ENCODE data around the gene HEATR5A.

HEATR5A gene

DNA sequence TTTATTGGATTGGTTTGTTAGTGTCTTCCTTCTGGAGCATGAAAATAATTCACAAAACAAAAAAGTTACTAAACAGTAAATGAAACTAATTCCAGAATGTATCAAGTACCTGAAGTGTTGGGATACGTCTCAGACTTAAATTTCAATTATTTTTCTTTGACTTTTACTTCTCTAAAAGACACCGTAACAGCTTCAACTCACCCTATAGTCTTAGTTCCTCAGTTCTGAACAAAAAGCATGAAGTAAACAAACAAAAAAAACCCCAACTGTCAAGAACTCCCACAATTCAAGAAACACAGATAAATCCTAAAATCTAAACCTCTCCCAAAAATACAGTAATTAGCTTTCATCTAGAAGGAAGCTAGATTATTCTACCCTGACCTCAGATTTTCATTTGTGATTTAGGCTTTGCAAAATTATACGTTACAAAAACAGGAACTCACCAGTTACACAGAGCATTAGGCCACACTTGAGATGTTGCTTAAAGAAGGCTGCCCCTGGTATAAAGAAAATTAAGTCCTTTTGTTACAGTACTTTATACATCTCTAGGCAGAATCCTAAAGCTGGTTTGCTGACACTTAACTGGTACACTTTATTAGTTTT is 10.2 kb downstream of the HEATR5A start:
- H3K4ac ChIP-seq (ENCODE audit: low read depth, low read length), result no peak overlapping the region
- no peaks in the 10 kb centered on the region for H3K79me2 ChIP-seq (ENCODE audit: control insufficient read depth, insufficient read depth, low read length)
- no CpG with 5 or more reads among the region's 3 CpGs for WGBS (ENCODE audit: extremely low coverage, insufficient coverage, low lambda C conversion rate)
- H3K4me2 ChIP-seq (ENCODE audit: low read length), result no peak overlapping the region
- H3K79me1 ChIP-seq (ENCODE audit: low read length), result no peaks in the 10 kb centered on the region
- no peak overlapping the region for H4K5ac ChIP-seq (ENCODE audit: low read length)
- H3K4me1 ChIP-seq (ENCODE audit: control insufficient read depth, low read depth, low read length), result no peaks in the 10 kb centered on the region
- no peak overlapping the region for H2BK5ac ChIP-seq (ENCODE audit: low read length)
- no peak overlapping the region for H3K23ac ChIP-seq (ENCODE audit: low read length)
- H3K9ac ChIP-seq (ENCODE audit: low read length), result no peak overlapping the region
- no peak overlapping the region for H4K8ac ChIP-seq (ENCODE audit: low read depth, low read length)
- H3K4me3 ChIP-seq (ENCODE audit: low read length), result no peak overlapping the region
- H3K36me3 ChIP-seq (ENCODE audit: control insufficient read depth, insufficient read depth, low read length), result no peaks in the 10 kb centered on the region
- no peak overlapping the region for H3K56ac ChIP-seq (ENCODE audit: low read length)
- H2BK120ac ChIP-seq (ENCODE audit: low read depth, low read length), result no peak overlapping the region
- no peak for DNase-seq
- H2AK5ac ChIP-seq (ENCODE audit: low read length), result no peak overlapping the region
- no peak overlapping the region for H3K27ac ChIP-seq (ENCODE audit: low read depth, low read length)
- no peak overlapping the region for H2BK15ac ChIP-seq (replicated peaks; ENCODE audit: low read depth)
- no peak overlapping the region for H3K18ac ChIP-seq (ENCODE audit: low read length)
- no peaks in the 10 kb centered on the region for H3K27me3 ChIP-seq (ENCODE audit: insufficient read depth, low read length, poor library complexity)

DNA sequence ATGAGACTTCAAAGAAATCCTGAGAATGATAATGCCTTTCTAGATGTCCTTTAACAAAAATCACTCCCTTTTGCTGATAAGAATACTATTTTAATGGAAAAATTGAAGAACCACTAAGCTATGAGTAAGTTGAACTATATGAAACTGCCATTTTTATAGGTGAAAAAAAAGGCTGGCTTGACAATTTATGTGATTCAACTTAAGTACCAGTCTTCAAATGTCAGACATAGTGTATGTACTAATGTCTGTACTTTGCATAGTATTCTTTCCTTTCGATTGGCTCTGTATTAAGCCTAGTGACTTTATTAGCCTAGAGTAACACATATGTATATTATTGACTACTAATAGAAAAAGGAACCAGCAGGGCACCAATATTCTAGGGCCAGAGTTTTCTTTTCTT is 11.9 kb downstream of the HEATR5A start:
- Histone ChIP-seq H3K79me1 (ENCODE audit: low read length) (no peaks in the 10 kb centered on the region), H3K9ac (ENCODE audit: low read length) (no peak overlapping the region), H3K4me1 (ENCODE audit: control insufficient read depth, low read depth, low read length) (no peaks in the 10 kb centered on the region), H3K23ac (ENCODE audit: low read length) (no peak overlapping the region), H3K36me3 (ENCODE audit: control insufficient read depth, insufficient read depth, low read length) (no peaks in the 10 kb centered on the region), H3K27ac (ENCODE audit: low read depth, low read length) (no peak overlapping the region), H2AK5ac (ENCODE audit: low read length) (no peak overlapping the region), H4K8ac (ENCODE audit: low read depth, low read length) (no peak overlapping the region), H3K4me2 (ENCODE audit: low read length) (no peak overlapping the region), H4K5ac (ENCODE audit: low read length) (no peak overlapping the region), H3K56ac (ENCODE audit: low read length) (no peak overlapping the region), H3K4me3 (ENCODE audit: low read length) (no peak overlapping the region), H3K79me2 (ENCODE audit: control insufficient read depth, insufficient read depth, low read length) (no peaks in the 10 kb centered on the region), H3K27me3 (ENCODE audit: insufficient read depth, low read length, poor library complexity) (no peaks in the 10 kb centered on the region), H2BK120ac (ENCODE audit: low read depth, low read length) (no peak overlapping the region), H3K18ac (ENCODE audit: low read length) (no peak overlapping the region), H3K4ac (ENCODE audit: low read depth, low read length) (no peak overlapping the region), H2BK5ac (ENCODE audit: low read length) (no peak overlapping the region), H2BK15ac (replicated peaks; ENCODE audit: low read depth) (no peak overlapping the region)
- DNase-seq, result no peak
- no CpG with 5 or more reads among the region's 1 CpG for WGBS (ENCODE audit: extremely low coverage, insufficient coverage, low lambda C conversion rate)

DNA sequence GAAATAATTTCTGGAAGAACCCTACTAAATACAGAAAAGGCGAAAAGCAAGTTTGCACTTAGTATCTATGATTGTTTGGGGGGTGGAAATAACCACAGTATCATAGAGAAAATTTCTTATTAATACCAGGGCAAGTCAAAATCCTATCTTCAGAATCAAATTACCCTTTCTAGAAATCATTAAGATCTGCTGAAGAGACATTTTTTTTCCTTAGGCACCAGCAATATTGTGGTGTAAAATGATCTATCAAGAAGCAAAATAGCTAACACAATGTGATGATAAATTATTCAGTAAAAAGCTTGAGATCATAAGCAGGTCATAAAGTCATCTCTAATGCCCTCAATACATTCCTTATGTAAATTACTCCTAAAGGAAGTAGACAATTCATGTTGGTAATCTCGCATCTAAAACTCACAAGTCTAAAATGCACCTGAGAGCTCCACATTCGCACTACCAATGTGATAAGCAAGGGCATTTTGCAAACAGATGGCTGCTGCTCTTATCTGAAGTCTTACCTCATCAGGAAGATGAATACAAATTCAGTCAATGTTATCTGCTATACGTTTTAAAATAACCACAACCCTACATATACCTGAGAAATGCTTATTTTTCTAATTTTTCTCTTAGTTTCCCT is 14.6 kb downstream of the HEATR5A start:
- Histone ChIP-seq H3K36me3 (ENCODE audit: control insufficient read depth, insufficient read depth, low read length) (no peaks in the 10 kb centered on the region), H3K18ac (ENCODE audit: low read length) (no peak overlapping the region), H2BK15ac (replicated peaks; ENCODE audit: low read depth) (no peak overlapping the region), H3K4me3 (ENCODE audit: low read length) (no peak overlapping the region), H3K4ac (ENCODE audit: low read depth, low read length) (no peak overlapping the region), H3K27me3 (ENCODE audit: insufficient read depth, low read length, poor library complexity) (no peaks in the 10 kb centered on the region), H3K27ac (ENCODE audit: low read depth, low read length) (no peak overlapping the region), H3K79me1 (ENCODE audit: low read length) (no peaks in the 10 kb centered on the region), H3K4me1 (ENCODE audit: control insufficient read depth, low read depth, low read length) (no peaks in the 10 kb centered on the region), H4K5ac (ENCODE audit: low read length) (no peak overlapping the region), H3K56ac (ENCODE audit: low read length) (no peak overlapping the region), H2AK5ac (ENCODE audit: low read length) (no peak overlapping the region), H4K8ac (ENCODE audit: low read depth, low read length) (no peak overlapping the region), H2BK5ac (ENCODE audit: low read length) (no peak overlapping the region), H2BK120ac (ENCODE audit: low read depth, low read length) (no peak overlapping the region), H3K9ac (ENCODE audit: low read length) (no peak overlapping the region), H3K4me2 (ENCODE audit: low read length) (no peak overlapping the region), H3K79me2 (ENCODE audit: control insufficient read depth, insufficient read depth, low read length) (no peaks in the 10 kb centered on the region), H3K23ac (ENCODE audit: low read length) (no peak overlapping the region)
- DNase-seq, result peak; percentile 15
- WGBS (ENCODE audit: extremely low coverage, insufficient coverage, low lambda C conversion rate), result no CpG with 5 or more reads among the region's 4 CpGs

GRCh38 chr14:31405106-31405505 is 15.2 kb downstream of the HEATR5A start:
- H3K4me1 ChIP-seq (ENCODE audit: control insufficient read depth, low read depth, low read length), result no peaks in the 10 kb centered on the region
- H3K4me2 ChIP-seq (ENCODE audit: low read length), result no peak overlapping the region
- no peak overlapping the region for H4K8ac ChIP-seq (ENCODE audit: low read depth, low read length)
- no peak overlapping the region for H3K9ac ChIP-seq (ENCODE audit: low read length)
- no peaks in the 10 kb centered on the region for H3K79me2 ChIP-seq (ENCODE audit: control insufficient read depth, insufficient read depth, low read length)
- no peak overlapping the region for H2AK5ac ChIP-seq (ENCODE audit: low read length)
- no peaks in the 10 kb centered on the region for H3K79me1 ChIP-seq (ENCODE audit: low read length)
- no peak overlapping the region for H2BK120ac ChIP-seq (ENCODE audit: low read depth, low read length)
- no peaks in the 10 kb centered on the region for H3K27me3 ChIP-seq (ENCODE audit: insufficient read depth, low read length, poor library complexity)
- no peak for DNase-seq
- H3K4me3 ChIP-seq (ENCODE audit: low read length), result no peak overlapping the region
- WGBS (ENCODE audit: extremely low coverage, insufficient coverage, low lambda C conversion rate), result no CpG with 5 or more reads among the region's 8 CpGs
- no peak overlapping the region for H4K5ac ChIP-seq (ENCODE audit: low read length)
- no peaks in the 10 kb centered on the region for H3K36me3 ChIP-seq (ENCODE audit: control insufficient read depth, insufficient read depth, low read length)
- H3K27ac ChIP-seq (ENCODE audit: low read depth, low read length), result no peak overlapping the region
- no peak overlapping the region for H3K23ac ChIP-seq (ENCODE audit: low read length)
- no peak overlapping the region for H3K18ac ChIP-seq (ENCODE audit: low read length)
- no peak overlapping the region for H2BK15ac ChIP-seq (replicated peaks; ENCODE audit: low read depth)
- H3K56ac ChIP-seq (ENCODE audit: low read length), result no peak overlapping the region
- H2BK5ac ChIP-seq (ENCODE audit: low read length), result no peak overlapping the region
- no peak overlapping the region for H3K4ac ChIP-seq (ENCODE audit: low read depth, low read length)

DNA sequence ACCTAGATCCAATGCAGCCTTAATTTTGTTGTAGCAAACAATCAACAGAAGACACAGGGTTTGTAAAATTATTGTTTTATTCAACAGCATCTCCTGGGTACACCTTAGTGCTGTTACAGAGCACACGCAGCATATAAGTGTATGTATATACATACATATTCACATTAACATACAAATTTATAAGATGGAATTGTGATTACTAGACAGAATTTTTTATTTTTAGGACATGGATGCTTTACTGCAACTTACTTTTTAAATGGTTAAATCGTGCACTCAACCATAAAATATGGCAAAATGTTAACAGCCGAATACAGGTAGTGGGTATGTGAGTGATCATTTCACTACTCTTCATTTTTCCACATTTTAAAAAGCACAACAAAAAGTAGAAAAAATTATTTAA is 16.6 kb downstream of the HEATR5A start:
- DNase-seq, result no peak
- Histone ChIP-seq H3K79me2 (ENCODE audit: control insufficient read depth, insufficient read depth, low read length) (no peaks in the 10 kb centered on the region), H3K4ac (ENCODE audit: low read depth, low read length) (no peak overlapping the region), H3K9ac (ENCODE audit: low read length) (no peak overlapping the region), H4K8ac (ENCODE audit: low read depth, low read length) (no peak overlapping the region), H2BK5ac (ENCODE audit: low read length) (no peak overlapping the region), H4K5ac (ENCODE audit: low read length) (no peak overlapping the region), H3K4me1 (ENCODE audit: control insufficient read depth, low read depth, low read length) (no peaks in the 10 kb centered on the region), H3K4me3 (ENCODE audit: low read length) (no peak overlapping the region), H3K18ac (ENCODE audit: low read length) (no peak overlapping the region), H3K27ac (ENCODE audit: low read depth, low read length) (no peak overlapping the region), H2BK120ac (ENCODE audit: low read depth, low read length) (no peak overlapping the region), H2AK5ac (ENCODE audit: low read length) (no peak overlapping the region), H2BK15ac (replicated peaks; ENCODE audit: low read depth) (no peak overlapping the region), H3K23ac (ENCODE audit: low read length) (no peak overlapping the region), H3K4me2 (ENCODE audit: low read length) (no peak overlapping the region), H3K36me3 (ENCODE audit: control insufficient read depth, insufficient read depth, low read length) (no peaks in the 10 kb centered on the region), H3K56ac (ENCODE audit: low read length) (no peak overlapping the region), H3K27me3 (ENCODE audit: insufficient read depth, low read length, poor library complexity) (no peaks in the 10 kb centered on the region), H3K79me1 (ENCODE audit: low read length) (no peaks in the 10 kb centered on the region)
- WGBS (ENCODE audit: extremely low coverage, insufficient coverage, low lambda C conversion rate), result no CpG with 5 or more reads among the region's 3 CpGs

Data from mesendoderm (in vitro differentiated cells).